NCI-H510A (cell line): ENCODE measurements around the gene CASP14.
"Not testable (repeated sequence)": the region's sequence is repeated elsewhere in the genome, so short reads cannot be mapped to it uniquely, and the experiment has no call there.

ENCODE experiments used
- DNase-seq: peaks from one replicate; lab custom pipeline; 2025; lab: John Stamatoyannopoulos, UW

The CASP14 gene

GRCh38 chr19:15072930-15073647, 23.8 kb downstream of the CASP14 start:
- DNase-seq = no peak

- no peak for DNase-seq
Measured at GRCh38 chr19:15074371-15074770, 25.1 kb downstream of the CASP14 start.

GRCh38 chr19:15075806-15076205, 26.5 kb downstream of the CASP14 start:
- no peak for DNase-seq

- DNase-seq = not testable (repeated sequence)
Measured at GRCh38 chr19:15080002-15080401, 30.7 kb downstream of the CASP14 start.

GRCh38 chr19:15081911-15082310, 32.6 kb downstream of the CASP14 start, which contains the start of gene OR1I1:
Gene OR1I1 (plus strand): TSS chr19:15082211. CDS start chr19:15087066, 4,855 bp downstream.
- DNase-seq = no peak

GRCh38 chr19:15087182-15087581, 37.9 kb downstream of the CASP14 start:
- no peak for DNase-seq

- DNase-seq = no peak
Measured at GRCh38 chr19:15091918-15092753, 42.9 kb downstream of the CASP14 start.

- DNase-seq = no peak
Measured at GRCh38 chr19:15093001-15093400, 43.7 kb downstream of the CASP14 start.

GRCh38 chr19:15096223-15096622, 46.9 kb downstream of the CASP14 start:
- DNase-seq = no peak

GRCh38 chr19:15097980-15098379, 48.7 kb downstream of the CASP14 start:
- not testable (repeated sequence) for DNase-seq

GRCh38 chr19:15098460-15098859, 49.2 kb downstream of the CASP14 start:
- DNase-seq = no peak

GRCh38 chr19:15099017-15099582, 49.8 kb downstream of the CASP14 start:
- DNase-seq = no peak

- no peak for DNase-seq
Measured at GRCh38 chr19:15101479-15102082, 52.3 kb downstream of the CASP14 start.

GRCh38 chr19:15104003-15104402, 54.7 kb downstream of the CASP14 start:
- DNase-seq = no peak

- DNase-seq = no peak
Measured at GRCh38 chr19:15104411-15104810, 55.1 kb downstream of the CASP14 start.

- no peak for DNase-seq
Measured at GRCh38 chr19:15105044-15105443, 55.8 kb downstream of the CASP14 start.

- DNase-seq = no peak
Measured at GRCh38 chr19:15107061-15108010, 58.1 kb downstream of the CASP14 start, which contains the start of gene SYDE1. Gene SYDE1 (plus strand): TSS chr19:15107401. CDS start chr19:15107434, 33 bp downstream.
